GM12873 (cell line): ENCODE data around the gene CELSR3.

ENCODE experiments used
- TF ChIP-seq, protein P1 (sequence below): IDR thresholded peaks from 2 replicates; pipeline ENCODE4 v1.5.1; 2012; ENCODE audit warnings: low read depth, mild to moderate bottlenecking, moderate library complexity, low read length, control low read depth; ENCODE audit not compliant: insufficient read depth; ENCODE audit errors: missing control alignments

Gene CELSR3

DNA sequence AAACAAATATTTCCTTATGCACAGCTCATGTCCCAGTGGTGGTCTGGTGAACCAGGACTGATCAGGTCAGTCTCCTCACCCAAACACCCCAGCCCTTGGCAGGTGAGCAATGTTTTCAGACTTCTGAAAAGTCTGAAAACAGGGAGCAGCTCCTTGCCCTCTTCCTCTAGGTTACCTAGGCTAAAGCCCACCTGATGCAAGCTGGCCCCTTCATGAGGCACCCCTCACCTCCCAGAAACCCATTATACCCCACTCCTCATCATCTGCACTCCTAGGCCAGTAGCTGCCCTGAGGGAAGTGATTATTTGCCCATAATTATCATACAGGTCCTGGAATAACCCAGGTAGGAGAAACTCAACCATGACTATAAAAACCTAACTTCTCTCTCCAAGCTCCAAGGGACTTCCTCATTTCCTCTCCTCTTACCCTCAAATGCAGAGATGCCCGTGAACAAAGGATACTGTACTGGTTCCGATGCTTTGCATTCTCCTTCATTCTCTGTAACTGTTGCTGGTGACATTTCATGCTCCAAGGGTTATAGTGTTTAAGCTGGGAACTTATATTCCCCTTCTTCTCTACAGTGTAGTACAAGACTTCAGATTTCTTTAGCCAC lies 28.3 kb upstream of the CELSR3 start:
- TF ChIP-seq, protein P1, sequence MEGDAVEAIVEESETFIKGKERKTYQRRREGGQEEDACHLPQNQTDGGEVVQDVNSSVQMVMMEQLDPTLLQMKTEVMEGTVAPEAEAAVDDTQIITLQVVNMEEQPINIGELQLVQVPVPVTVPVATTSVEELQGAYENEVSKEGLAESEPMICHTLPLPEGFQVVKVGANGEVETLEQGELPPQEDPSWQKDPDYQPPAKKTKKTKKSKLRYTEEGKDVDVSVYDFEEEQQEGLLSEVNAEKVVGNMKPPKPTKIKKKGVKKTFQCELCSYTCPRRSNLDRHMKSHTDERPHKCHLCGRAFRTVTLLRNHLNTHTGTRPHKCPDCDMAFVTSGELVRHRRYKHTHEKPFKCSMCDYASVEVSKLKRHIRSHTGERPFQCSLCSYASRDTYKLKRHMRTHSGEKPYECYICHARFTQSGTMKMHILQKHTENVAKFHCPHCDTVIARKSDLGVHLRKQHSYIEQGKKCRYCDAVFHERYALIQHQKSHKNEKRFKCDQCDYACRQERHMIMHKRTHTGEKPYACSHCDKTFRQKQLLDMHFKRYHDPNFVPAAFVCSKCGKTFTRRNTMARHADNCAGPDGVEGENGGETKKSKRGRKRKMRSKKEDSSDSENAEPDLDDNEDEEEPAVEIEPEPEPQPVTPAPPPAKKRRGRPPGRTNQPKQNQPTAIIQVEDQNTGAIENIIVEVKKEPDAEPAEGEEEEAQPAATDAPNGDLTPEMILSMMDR: no peak

DNA sequence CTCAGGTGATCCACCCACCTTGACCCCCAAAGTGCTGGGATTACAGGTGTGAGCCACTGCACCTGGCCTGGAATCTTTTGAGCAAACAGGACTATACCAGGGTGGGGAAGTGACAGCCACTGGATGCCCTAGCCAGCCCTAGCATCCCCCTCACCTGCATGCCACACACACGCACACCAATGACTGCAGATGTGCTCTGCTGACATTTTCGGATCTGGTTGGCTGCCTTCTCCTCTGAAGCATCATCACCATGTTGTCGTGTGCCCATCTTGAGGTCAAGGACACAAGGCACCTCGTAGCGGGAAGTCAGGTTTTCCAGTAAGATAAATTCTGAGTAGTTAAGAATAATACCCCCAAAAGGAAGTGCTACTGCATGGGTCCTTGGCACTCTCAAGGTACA lies 26.7 kb upstream of the CELSR3 start:
- TF ChIP-seq, protein P1: no peak

DNA sequence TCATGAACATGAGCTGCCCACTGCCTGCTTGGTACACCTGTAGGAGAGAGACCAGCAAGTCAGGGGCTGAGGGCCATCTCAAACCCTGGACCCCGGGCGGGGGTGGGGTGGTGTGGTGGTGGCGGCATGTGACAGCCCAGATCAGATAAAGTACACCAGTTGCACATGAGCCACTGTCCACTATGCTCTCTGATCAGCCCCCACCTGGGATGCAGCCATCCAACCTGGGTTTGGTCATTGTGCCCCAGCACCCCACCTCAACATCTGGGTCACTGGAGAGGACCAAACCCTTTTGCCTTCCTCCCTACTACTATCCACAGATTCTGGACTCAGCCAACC lies 26.0 kb upstream of the CELSR3 start:
- TF ChIP-seq, protein P1: no peak

DNA sequence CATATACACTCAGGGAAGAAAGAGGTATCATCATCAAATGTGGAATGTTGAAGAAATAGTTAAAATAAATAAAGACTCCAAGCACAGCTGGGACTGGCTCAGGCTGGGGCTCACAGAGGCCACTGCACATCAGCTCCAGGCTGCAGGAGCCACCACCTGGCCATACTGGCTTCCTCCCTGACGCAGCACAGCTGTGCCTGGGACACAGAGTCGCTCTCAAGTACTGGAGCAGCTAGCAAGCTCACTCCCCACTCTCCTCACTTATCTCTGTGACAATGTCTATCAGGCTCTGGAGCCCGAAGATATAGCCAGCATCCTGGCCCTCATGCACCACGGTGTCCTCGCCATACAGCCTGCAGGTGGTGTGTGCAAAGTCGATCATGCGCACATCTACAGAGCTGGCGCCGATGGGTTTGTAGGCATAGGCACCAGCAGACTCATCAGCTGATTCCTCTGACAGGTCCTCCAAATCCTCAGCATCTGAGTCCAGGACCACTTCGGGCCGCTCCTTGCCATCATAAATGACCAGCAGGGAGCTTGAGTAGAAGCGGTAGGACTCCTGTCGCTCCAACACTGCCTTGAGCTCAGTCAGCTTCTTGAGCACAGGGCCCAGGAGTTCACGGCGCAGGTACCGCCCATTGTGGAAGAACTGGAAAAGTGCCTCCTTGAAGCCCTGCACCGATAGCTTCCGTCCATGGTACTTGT lies 25.5 kb upstream of the CELSR3 start:
- TF ChIP-seq, protein P1: no peak

DNA sequence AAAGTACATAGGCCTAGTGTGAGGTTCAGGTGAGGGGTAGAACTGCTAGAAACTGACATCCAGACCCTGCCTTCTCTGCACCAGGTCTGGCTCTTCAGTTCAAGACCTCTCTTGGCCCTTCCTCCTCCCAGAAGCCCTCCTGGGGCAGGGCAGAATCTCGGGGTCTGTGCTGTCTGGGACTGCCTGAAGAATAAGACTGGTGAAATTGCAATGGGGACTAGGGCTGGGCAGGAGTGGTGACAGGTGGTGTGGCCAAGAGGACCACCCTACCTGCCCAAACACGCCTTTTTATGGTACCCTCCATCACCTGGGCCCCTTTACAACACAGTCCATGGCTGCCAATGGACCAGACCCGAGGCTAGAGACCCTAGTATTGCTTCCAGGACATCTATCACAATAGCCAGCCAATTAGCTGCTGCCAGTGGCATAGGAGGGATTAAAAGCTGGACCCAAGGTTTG lies 24.6 kb upstream of the CELSR3 start:
- TF ChIP-seq, protein P1: no peak

DNA sequence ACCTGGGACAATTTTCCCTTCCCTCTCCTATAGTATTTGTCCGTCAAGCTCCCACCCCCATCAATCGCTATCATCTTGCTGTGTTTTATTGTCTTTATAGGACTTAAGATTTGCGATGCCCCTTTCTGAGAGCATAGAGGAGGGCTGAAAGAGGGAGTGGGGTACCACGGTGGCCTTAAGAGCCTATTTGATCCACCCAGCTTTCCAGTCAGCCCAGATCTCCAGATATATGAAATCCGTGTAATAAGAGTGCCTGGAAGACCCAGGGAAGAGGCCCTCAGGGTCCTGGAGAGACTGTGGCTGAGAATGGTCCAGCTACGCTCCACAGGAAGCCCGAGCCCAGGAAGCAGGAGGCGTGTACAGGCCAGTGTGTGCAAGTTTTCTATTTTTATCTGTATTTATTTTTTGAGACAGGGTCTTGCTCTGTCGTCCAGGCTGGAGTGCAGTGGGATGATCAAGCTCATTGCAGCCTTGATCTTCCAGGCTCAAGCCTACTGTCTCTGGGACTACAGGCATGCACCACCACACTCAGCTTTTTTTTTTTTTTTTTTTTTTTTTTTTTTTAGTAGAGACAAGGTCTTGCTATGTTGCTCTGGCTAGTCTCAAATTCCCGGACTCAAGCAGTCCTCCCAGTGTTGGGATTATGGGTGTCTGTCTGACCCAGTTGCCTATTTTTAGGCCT lies 24.0 kb upstream of the CELSR3 start:
- TF ChIP-seq, protein P1: no peak
